ENCODE data around the gene MEF2C. TPM values are rescaled to one million over a fixed set of nuclear protein-coding genes. Genes with fewer than 3 reads are reported as not detected.

Gene MEF2C
- total RNA-seq, 1 experiment from 2014 or later = 9.9 TPM

- BruUV-seq (replicated peaks) = no TSS peak
- intact Hi-C loops (cut with micrococcal nuclease; ENCODE audit: unreplicated experiment) = no loop called here
- H3K27ac ChIP-seq (ENCODE audit: low read length) = no peak overlapping the region
- ChIA-PET CTCF (no interaction called here), POLR2A (no interaction called here)
- DNase-seq (ENCODE audit: low read depth, low spot score) (no peak), ATAC-seq (no peak)
- H3K36me3 ChIP-seq (ENCODE audit: control insufficient read depth, insufficient read depth, low read length) = no peaks in the 10 kb centered on the region
- no peak for TF ChIP-seq POLR2AphosphoS5 (IDR thresholded peaks at IDR 0.05; ENCODE audit: low read depth, low read length)
- TF ChIP-seq TCF7L2 (IDR thresholded peaks at IDR 0.05; ENCODE audit: low read depth, low read length) = no peak
- TF ChIP-seq CTCF (IDR thresholded peaks at IDR 0.05) = no peak
- no peak for TF ChIP-seq REST (IDR thresholded peaks at IDR 0.05; ENCODE audit: insufficient read depth in 1 of 2, low read depth in 2 of 2, low read length in 1 of 2)
- TF ChIP-seq SIN3A (IDR thresholded peaks at IDR 0.05; ENCODE audit: borderline replicate concordance, insufficient read depth, low read depth, low read length) = no peak
- in situ Hi-C loops (cut with HindIII; ENCODE audit: low pct_unique_long_range_greater_than_20kb, low sequenced_read_pairs) = no loop called here
- H3K9me3 ChIP-seq (ENCODE audit: control insufficient read depth, insufficient read depth, low read depth, low read length) = no peaks in the 10 kb centered on the region
- H3K4me1 ChIP-seq (ENCODE audit: control insufficient read depth, insufficient read depth, low read length) = no peaks in the 10 kb centered on the region
- H3K4me3 ChIP-seq (ENCODE audit: low read depth in 2 of 2, low read length in 2 of 2) = no peak overlapping the region
- H3K27me3 ChIP-seq (ENCODE audit: control insufficient read depth, insufficient read depth, low read length) = no peaks in the 10 kb centered on the region
Observed at GRCh38 chr5:88815050-88815789, 67.8 kb downstream of the MEF2C start.

GRCh38 chr5:88813805-88814575 is 69.0 kb downstream of the MEF2C start:
- ChIA-PET CTCF (no interaction called here), POLR2A (no interaction called here)
- ATAC-seq (no peak), DNase-seq (ENCODE audit: low read depth, low spot score) (no peak)
- no peak overlapping the region for H3K4me3 ChIP-seq (ENCODE audit: low read depth in 2 of 2, low read length in 2 of 2)
- BruUV-seq (replicated peaks) = no TSS peak
- no peak for TF ChIP-seq POLR2AphosphoS5 (IDR thresholded peaks at IDR 0.05; ENCODE audit: low read depth, low read length)
- TF ChIP-seq TCF7L2 (IDR thresholded peaks at IDR 0.05; ENCODE audit: low read depth, low read length) = no peak
- no peak for TF ChIP-seq SIN3A (IDR thresholded peaks at IDR 0.05; ENCODE audit: borderline replicate concordance, insufficient read depth, low read depth, low read length)
- TF ChIP-seq REST (IDR thresholded peaks at IDR 0.05; ENCODE audit: insufficient read depth in 1 of 2, low read depth in 2 of 2, low read length in 1 of 2) = no peak
- TF ChIP-seq CTCF (IDR thresholded peaks at IDR 0.05) = no peak
- intact Hi-C loops (cut with micrococcal nuclease; ENCODE audit: unreplicated experiment) (no loop called here), in situ Hi-C loops (cut with HindIII; ENCODE audit: low pct_unique_long_range_greater_than_20kb, low sequenced_read_pairs) (no loop called here)
- no peak overlapping the region for H3K27ac ChIP-seq (ENCODE audit: low read length)
- no peaks in the 10 kb centered on the region for H3K27me3 ChIP-seq (ENCODE audit: control insufficient read depth, insufficient read depth, low read length)
- no peaks in the 10 kb centered on the region for H3K4me1 ChIP-seq (ENCODE audit: control insufficient read depth, insufficient read depth, low read length)
- no peaks in the 10 kb centered on the region for H3K36me3 ChIP-seq (ENCODE audit: control insufficient read depth, insufficient read depth, low read length)
- H3K9me3 ChIP-seq (ENCODE audit: control insufficient read depth, insufficient read depth, low read depth, low read length) = no peaks in the 10 kb centered on the region
